Amniotic epithelial cell (primary cell): ENCODE results near the gene ZNF32.
A peak's percentile ranks its signal among the peaks of the same experiment; 100 is the strongest.

Source experiments
- DNase-seq: peaks from one replicate; pipeline ENCODE4 v3.0.0-alpha.2; 2010; ENCODE audit warnings: low read depth

Gene ZNF32, protein sequence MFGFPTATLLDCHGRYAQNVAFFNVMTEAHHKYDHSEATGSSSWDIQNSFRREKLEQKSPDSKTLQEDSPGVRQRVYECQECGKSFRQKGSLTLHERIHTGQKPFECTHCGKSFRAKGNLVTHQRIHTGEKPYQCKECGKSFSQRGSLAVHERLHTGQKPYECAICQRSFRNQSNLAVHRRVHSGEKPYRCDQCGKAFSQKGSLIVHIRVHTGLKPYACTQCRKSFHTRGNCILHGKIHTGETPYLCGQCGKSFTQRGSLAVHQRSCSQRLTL

GRCh38 chr10:43648398-43649184, at the start of gene ZNF32:
TSS of gene ZNF32 (minus strand) at chr10:43648881. CDS start at chr10:43646133, 2,748 bp downstream.
- peak; percentile 79 for DNase-seq

DNA sequence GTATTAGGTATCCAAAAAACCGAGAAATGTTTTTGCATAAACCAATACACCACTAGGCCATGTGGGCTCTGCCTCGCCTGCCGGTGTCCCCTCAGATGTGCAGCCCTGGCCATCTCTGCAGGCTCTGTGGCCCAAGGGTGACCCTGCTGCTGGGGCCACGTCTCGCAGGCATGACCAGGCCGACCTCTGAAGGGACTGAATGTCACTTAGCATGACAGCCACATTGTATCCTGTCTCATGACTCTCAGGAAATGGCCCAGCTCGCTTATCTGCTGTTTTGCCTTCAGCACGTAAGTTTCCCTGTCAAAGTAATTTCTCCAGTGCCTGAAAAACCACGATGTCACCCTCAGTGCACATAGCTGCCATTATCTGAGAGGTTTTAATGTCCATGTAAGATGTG, 49.5 kb upstream of the ZNF32 start:
- no peak for DNase-seq

GRCh38 chr10:43696909-43697483, 48.3 kb upstream of the ZNF32 start:
- DNase-seq: no peak

- DNase-seq: no peak
Observed at GRCh38 chr10:43695730-43696129, 47.0 kb upstream of the ZNF32 start.

GRCh38 chr10:43695321-43695720, 46.6 kb upstream of the ZNF32 start:
- DNase-seq: no peak

- no peak for DNase-seq
Observed at GRCh38 chr10:43694526-43694925, 45.8 kb upstream of the ZNF32 start.

DNA sequence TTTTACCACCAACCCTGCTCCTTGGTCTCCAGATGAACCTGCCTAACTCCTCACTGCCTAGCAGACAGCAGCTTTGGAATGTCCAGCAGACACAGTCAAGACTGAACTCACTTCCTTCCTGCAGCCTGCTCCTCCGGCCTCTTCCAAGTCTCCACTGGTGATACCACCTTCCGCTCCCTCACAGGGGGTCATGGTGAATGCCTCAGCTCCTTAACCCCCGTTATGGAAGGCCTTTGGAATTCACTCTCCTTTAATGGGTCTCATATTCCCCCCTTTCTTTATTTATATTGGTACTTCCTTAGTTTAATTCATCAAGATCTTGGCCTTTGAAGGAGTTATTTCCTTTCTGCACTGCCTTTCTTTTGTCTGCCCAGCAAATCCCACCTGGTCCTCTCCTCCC, 44.9 kb upstream of the ZNF32 start:
- no peak for DNase-seq

GRCh38 chr10:43692051-43692825, 43.6 kb upstream of the ZNF32 start:
- peak; percentile 94 for DNase-seq

DNA sequence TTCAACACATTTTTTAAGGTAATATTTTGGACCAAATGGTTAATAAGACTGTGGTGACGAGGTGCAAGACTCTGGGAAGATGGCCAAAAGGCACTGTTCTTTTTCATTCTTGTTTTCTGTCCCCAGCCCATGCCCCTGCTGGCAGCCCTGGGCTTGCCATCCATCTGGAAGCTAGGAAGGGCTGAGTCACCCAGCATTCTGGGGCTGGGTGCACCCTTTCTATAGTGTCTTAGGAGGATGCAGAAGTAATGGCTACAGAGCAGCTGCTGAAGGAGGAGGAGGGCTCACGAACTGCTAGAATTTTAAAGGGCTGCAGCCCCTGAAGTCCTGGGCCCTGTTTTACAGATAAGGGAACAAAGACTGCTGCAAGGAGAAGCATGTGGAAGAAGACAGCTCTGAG, 42.8 kb upstream of the ZNF32 start:
- DNase-seq: peak; percentile 32

GRCh38 chr10:43689955-43690771, 41.5 kb upstream of the ZNF32 start:
- DNase-seq: peak; percentile 68

- DNase-seq: peak; percentile 45
Observed at GRCh38 chr10:43689618-43689954, 40.9 kb upstream of the ZNF32 start.

DNA sequence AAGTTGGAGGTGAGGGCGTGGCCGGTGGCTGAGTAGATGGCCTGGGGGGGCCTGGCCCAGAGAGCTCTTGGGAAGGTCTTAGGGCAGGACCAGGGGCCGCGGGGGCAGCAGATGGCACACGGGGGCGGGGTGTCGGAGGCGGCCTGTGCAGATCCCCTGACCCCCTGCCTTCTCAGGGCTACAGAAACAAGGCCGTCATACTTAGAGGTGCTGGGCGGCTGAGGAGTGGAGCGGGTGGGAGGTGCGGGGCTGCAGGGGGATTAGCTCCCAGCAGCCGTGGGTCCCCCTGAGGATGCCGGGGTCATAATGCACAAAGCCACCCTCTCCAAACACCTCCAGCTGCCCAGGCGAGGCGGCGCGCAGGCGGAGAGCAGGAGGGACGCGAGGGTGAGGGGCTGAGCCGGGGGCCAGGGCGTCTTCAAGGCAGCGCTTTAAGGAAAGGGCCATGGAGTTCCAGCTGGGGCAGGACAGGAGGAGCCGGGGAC, 40.4 kb upstream of the ZNF32 start:
- DNase-seq: no peak

DNA sequence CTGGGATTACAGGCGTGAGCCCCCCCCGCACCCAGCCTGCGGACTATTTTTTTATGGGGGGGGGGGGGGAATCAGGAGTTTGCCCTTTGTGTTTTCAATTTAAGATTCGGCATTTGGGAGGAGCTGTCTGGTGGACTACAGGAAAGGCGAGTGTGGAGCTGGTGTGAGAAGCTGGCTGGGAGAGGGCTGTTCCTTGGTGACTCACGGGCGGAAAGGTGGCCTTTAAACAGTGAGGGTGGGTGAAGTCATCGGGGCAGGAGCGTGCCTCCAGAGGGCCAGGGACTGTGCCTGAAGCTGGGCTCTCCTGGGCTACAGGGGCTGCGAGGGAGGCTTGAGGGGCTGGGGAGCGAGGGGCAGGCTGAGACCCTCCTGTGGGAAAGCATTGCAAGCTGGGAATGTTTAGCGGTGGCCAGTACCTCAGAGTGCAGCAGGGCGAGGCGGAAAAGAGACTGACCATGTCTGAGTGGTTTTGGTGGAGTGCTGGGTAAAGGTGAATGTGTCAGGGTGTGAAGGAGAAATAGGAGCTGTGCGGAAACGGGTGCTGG, 39.7 kb upstream of the ZNF32 start:
- DNase-seq: no peak

GRCh38 chr10:43687373-43687772, 38.7 kb upstream of the ZNF32 start:
- DNase-seq: no peak

GRCh38 chr10:43686414-43686813, 37.7 kb upstream of the ZNF32 start:
- no peak for DNase-seq

- DNase-seq: no peak
Observed at GRCh38 chr10:43685744-43686143, 37.1 kb upstream of the ZNF32 start.

GRCh38 chr10:43684292-43684559, 35.5 kb upstream of the ZNF32 start:
- DNase-seq: no peak

DNA sequence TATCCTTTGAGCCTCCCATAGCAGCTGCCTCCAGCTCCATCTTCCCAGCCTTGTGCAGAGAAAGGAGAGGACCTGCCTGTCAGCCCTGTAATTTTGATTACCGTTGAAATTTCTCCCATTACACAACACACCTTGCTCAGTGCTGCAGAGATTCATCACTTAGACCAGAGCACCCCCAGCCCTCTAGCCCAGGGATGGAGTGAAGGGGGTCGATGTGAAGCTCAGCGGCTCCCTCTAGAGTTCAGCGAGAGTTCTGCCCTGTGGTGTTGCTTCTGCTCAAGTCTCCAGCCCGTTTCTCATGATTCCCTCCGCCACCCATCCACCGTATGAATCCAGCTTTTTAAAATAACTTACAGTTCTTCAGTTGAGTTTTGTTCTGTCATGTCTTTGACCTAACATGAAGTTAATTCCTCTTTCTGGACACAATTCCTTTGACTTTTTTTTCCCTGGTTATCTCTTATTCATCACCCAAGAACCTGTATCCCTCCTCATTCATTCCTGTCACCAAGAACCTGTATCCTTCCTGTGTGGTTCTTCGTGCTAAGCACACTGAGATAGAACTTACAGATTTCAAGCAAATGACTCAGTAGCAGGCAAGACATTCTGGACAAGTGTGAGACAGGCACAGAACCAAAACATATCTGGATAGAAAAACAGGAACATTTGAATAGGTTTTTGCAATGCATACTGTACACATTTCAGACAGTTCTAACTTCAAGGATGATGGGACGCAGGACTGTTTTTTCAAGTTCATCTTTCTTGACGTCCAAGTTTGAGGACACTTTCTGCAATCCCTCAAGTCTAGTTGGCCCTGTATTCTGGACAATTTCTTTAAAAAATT, 35.0 kb upstream of the ZNF32 start:
- DNase-seq: peak; percentile 81

DNA sequence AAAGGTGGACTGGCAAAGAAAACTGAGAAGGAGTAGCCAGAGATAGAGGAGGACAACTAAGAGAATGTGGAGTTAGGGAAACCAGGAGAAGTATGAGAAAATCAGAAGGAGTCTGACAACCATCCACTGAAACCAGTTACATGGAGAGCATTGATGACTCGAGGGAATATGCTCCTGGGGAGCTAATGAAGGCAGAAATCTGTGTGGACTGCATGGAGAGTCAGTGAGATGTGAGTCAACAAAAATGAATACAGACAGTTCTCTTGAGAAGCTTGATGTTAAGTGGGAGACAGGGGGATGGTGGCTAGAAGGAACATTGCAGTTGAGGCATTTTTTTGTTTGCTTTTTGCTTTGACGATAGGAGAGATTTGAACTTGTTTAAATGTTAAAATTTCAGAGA, 34.3 kb upstream of the ZNF32 start:
- DNase-seq: peak; percentile 41

GRCh38 chr10:43681721-43682120, 33.0 kb upstream of the ZNF32 start:
- no peak for DNase-seq

- no peak for DNase-seq
Observed at GRCh38 chr10:43681220-43681619, 32.5 kb upstream of the ZNF32 start.
